Activated CD4-positive, CD25-positive, alpha-beta regulatory T cell treated with anti-CD3 and anti-CD28 coated beads, Interleukin-2, amount 50 U/mL, for 24 hours (primary cell): ENCODE data around the gene C2.

ENCODE experiments used
- ATAC-seq, 2 donors: fragments of 150-1000 bp; cut with Tn5 transposase; one replicate each; pipeline ENCODE4 v1.10.0; 2021; ENCODE audit warnings: mild to moderate bottlenecking in 1 of 2, moderate library complexity in 1 of 2

Gene C2

GRCh38 chr6:31927242-31927862, at the start of gene C2:
TSS of gene C2 (plus strand) at chr6:31927717. CDS start at chr6:31927753, 36 bp downstream.
- ATAC-seq: no peak

GRCh38 chr6:31878222-31878621, 49.3 kb upstream of the C2 start:
- no peak for ATAC-seq

DNA sequence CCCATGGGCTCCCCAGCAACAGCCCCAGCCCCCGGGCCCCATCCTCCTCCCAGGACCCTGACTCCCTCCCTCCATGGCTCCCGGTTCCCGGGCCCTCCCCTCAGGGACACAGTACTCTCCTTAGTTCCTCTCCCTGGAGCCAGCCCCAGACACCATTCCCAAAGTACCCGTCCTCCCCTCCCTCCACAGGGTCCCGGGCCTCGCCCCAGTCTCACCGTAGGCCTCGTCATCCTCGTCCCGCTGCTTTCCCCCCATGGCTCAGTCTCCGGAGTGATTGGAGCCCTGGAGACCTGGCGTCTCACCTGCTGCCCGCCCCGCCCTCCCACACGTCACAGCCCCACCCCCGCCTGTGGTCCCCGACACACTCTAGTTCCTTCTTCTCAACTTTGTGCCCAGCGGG, 48.8 kb upstream of the C2 start, which contains the start of gene SLC44A4:
Gene SLC44A4, minus strand, starts transcription at position 272 of the 400 bp plus-strand sequence. Its CDS starts 17 bp downstream, at position 255.
- ATAC-seq: no peak

GRCh38 chr6:31879143-31879542, 48.4 kb upstream of the C2 start:
- no peak for ATAC-seq

- no peak for ATAC-seq
Observed at GRCh38 chr6:31879901-31880300, 47.6 kb upstream of the C2 start.

DNA sequence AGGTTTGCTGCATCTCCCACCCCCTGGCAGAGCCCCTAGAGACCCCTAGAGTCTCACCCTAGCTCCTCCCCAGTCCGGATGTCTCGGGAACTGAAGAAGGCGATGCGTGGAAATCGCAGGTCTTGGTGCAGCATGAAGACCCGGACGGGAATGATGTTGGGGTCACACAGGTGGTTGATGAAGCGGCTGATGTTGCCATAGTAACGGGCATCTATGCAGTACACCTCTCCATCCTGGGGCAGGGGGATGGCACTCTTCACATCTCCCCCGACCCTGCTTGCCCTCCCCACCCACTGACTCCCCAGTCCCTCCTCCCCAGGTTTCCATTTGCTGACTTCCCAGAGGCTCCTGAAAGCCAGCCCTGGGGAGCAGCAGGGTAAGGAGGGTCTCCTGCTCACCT, 46.9 kb upstream of the C2 start:
- no peak for ATAC-seq

- ATAC-seq: no peak
Observed at GRCh38 chr6:31881136-31881859, 46.2 kb upstream of the C2 start.

DNA sequence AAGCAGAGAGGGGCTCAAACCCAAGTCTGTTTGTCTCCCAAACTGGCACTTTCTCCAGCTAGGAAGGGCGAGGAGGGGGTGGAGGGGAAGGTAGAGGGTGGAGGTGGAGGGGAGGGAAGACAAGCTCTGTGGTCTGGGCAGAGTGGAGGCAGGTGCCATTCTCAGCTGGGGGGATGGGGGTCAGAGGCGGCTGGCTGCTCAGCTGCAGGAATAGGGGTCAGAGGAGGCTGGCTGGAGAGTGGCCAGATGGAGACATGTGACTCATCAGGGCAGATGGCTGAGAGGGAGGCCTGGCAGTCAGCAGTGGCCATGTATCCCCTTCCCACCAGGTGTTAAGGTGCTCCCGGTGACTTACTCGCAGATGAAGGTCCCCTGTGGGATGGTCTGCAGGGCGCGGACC, 45.2 kb upstream of the C2 start:
- no peak for ATAC-seq

GRCh38 chr6:31883676-31884075, 43.8 kb upstream of the C2 start:
- no peak for ATAC-seq

DNA sequence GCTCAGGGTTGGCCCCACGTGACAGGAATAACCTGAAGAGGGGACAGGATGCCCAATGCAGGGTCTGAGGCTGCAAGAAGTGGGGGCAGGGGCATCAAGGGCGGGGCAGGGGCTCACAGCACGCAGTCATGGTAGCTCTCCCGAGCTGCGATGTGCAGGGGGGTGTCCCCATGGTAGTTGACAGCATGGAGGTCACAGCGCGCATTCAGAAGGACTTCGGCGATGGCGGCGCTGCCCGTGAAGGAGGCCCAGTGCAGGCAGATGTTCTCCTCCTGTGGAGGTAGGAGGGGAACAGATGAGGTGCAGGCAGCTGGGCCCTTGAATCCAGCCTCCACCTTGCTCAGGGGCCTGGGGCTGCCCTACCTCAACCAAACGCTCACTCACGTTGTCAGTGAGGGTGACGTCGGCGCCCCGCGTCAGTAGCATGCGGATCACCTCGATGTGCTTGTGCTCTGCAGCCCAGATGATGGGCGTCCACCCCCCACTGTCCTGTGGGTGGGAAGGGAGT, 42.9 kb upstream of the C2 start:
- no peak for ATAC-seq

- ATAC-seq: no peak
Observed at GRCh38 chr6:31886541-31886991, 41.0 kb upstream of the C2 start.

- ATAC-seq: no peak
Observed at GRCh38 chr6:31887173-31888007, 40.1 kb upstream of the C2 start.

DNA sequence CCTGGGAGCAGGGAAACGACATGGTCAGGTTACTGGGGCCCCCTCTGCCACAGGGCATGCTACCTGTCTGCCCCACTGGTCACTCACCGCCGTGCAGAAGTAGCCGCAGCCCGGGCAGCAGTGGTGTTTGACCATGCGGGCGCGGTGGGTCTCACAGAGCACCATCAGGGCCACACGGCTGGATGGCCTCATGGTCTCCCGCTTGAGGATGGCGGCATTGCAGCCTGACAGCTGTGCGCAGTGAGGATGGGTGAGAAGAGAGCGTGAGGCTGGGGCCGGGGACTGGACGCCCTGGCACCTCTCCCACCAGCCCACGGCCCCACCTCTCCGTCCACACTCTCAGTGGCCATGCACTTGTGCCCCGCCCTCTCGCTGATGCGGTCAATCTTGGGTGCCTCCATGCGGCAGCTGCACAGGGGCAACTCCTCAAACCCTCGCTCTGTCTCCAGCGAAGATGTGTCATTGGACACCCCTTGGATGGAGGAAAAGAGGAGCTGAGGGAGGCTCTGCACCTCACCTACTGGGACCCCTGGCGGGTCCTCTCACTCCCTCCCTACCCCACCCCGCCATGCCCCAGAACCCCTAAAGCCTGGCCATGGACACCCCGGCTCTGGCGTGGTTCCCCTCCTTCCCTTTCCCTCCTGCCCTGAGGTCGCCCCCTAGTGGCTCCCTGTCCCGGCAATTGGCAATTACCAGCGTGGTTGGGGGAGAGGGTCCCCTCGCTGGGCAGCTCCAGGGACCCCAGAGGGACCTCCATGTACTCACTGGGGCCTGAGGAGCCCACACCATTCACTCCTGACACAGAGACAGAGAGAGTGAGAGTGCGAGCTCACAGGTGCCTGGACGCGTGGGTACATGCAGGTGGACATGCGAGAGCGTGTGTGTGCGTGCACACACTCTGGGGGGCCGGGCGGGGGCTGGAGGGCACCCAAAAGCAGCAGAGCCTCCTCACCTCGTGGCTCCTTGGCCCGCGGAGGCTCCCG, 39.0 kb upstream of the C2 start:
- ATAC-seq: peak; percentile 36 to 38

- ATAC-seq: no peak
Observed at GRCh38 chr6:31889331-31889972, 38.1 kb upstream of the C2 start.

DNA sequence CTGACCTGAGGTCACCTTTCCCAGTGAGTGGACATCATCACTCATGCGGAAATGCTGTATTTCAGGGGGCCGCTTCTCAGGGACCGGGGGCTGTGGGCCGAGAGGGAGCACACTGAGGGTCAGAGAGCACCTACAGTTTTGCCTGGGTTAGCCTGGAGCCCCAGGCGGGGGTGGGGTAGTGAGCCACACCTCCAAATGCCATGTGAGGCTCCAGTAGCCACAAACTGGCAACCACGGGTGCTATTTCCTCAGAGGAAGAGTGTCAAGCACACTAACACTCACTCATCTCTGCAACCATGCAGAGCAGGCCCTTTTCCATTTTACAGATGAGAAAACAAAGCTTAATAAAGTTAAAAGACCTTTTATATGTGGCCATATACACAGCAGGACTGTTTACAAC, 34.7 kb upstream of the C2 start:
- no peak for ATAC-seq

- ATAC-seq: no peak
Observed at GRCh38 chr6:31896493-31896855, 31.0 kb upstream of the C2 start.

- peak in 1 of 2 donors; percentile 1 for ATAC-seq
Observed at GRCh38 chr6:31896856-31897611, 30.5 kb upstream of the C2 start.

DNA sequence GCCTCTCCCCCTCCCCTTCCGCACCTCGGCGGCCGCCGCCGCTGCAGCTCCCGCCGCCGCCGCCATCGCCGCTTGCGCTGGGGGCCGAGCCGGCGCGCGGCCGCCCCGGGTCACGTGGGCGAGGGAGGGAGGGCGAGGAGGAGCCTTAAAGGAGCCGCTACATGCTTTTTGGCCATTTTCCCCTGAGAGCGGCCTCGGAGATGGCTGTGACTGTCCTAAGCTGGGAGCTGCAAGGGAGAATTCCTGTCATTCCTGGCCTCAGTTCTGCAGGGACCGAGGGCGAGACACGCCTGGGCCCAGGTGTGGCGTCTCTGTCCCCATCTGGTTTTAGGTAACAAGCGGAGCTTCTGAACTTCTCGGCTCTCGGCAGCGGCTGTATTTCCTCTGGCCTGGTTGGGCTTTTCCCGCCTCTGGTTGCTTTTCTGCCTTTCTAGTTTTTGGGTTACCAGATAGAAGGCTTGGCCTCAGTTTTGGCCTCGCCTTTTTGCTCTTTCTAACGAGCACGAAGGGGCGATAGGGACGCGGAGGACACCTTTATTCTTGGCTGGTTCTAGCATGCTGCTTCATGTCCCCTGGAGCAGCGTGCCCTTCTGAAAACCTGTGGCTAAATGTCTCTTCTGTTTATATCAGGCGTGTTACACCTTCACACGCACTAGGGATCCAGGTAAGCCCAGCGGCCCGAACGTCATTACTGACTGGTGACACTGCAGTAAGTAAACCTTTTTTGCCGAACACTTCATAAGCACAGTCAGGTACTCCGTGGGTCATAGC, 29.7 kb upstream of the C2 start, which contains the start of gene EHMT2:
Gene EHMT2, minus strand, starts transcription at position 87 of the 771 bp plus-strand sequence. Its CDS starts 21 bp downstream, at position 66.
- peak; percentile 69 to 71 for ATAC-seq

DNA sequence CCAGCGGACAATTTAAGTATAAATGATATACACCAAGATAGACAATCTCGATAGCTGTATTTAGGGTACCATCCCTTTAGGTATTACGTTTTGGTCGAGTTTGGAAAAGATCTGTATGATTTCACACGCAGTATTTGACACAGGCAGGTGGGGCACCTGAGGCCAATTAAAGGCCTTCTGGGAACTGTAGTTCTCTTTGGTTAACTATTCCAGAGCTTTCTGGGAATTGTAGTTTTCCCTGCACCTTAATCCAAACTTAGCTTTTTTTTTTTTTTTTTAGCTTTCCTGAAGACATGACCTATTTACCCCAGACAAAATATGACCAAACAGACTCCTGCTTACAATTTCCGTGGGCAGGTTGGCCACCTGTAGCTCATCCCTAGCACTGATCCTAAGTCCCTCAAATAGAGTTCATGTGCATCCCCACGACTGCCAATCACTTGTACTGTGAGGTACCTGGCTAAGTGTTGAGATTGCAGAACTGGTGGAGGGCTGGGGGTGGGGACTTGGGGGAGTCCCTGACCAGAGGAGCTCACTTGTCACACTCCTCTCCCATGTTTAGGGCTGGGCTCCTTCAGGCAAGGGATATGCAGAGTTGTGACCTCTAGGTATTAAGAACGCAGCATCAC, 29.0 kb upstream of the C2 start:
- ATAC-seq: peak; percentile 18 to 34
